OCI-LY7 (cell line): ENCODE measurements around the gene TRPV6.

Source experiments
- EZH2phosphoT487 ChIP-seq: fragments of 200-600 bp; sonication (generic); IDR thresholded peaks from 2 replicates; pipeline ENCODE4 v1.6.1; 2018; ENCODE audit warnings: low read depth, borderline replicate concordance, mild to moderate bottlenecking, mixed run types, antibody characterized with exemption, low read length, moderate library complexity, mixed read lengths
- TF ChIP-seq, protein P1 (sequence below): fragments of 200-600 bp; sonication (generic); conservative IDR thresholded peaks from 2 replicates; pipeline ENCODE4 v1.5.1; 2014; ENCODE audit warnings: mild to moderate bottlenecking, antibody characterized with exemption, low read length, moderate library complexity, mixed read lengths

DNA sequence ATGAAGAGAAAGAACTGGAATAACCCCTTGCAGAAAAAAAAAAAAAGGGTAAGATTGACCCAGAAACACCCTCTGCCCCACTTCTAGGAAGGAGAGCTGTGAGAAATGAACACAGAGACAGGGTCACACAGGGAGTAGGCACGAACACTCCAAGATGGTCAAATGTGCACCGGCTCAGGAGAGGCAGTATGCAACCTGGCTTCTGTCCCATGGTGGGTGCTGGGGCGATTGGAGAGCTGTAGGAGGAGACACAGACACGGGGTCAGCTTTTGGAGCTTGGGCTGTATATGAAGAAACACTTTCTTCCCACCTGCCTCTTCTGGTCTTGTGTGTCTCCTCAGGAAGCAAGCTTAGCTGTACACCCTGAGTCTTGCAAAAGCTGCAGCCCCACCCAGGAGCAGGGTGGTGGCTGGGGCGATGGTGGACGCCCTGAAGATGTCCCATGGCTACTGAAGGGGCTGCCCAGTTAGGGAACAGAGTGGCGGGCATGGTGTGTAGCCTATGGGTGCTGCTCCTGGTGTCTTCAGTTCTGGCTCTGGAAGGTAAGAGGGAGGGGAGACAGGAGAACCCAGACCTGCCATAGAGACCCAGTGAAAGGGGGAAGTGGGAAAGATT lies 22.7 kb downstream of the TRPV6 start:
- TF ChIP-seq, protein P1, sequence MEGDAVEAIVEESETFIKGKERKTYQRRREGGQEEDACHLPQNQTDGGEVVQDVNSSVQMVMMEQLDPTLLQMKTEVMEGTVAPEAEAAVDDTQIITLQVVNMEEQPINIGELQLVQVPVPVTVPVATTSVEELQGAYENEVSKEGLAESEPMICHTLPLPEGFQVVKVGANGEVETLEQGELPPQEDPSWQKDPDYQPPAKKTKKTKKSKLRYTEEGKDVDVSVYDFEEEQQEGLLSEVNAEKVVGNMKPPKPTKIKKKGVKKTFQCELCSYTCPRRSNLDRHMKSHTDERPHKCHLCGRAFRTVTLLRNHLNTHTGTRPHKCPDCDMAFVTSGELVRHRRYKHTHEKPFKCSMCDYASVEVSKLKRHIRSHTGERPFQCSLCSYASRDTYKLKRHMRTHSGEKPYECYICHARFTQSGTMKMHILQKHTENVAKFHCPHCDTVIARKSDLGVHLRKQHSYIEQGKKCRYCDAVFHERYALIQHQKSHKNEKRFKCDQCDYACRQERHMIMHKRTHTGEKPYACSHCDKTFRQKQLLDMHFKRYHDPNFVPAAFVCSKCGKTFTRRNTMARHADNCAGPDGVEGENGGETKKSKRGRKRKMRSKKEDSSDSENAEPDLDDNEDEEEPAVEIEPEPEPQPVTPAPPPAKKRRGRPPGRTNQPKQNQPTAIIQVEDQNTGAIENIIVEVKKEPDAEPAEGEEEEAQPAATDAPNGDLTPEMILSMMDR = no peak
- TF ChIP-seq EZH2phosphoT487 = no peak
